Islet precursor cell (in vitro differentiated cells): ENCODE measurements around the gene BSX.

Source experiments
- DNase-seq: peaks from one replicate; pipeline ENCODE4 v3.0.0-alpha.2; 2018

BSX gene

DNA sequence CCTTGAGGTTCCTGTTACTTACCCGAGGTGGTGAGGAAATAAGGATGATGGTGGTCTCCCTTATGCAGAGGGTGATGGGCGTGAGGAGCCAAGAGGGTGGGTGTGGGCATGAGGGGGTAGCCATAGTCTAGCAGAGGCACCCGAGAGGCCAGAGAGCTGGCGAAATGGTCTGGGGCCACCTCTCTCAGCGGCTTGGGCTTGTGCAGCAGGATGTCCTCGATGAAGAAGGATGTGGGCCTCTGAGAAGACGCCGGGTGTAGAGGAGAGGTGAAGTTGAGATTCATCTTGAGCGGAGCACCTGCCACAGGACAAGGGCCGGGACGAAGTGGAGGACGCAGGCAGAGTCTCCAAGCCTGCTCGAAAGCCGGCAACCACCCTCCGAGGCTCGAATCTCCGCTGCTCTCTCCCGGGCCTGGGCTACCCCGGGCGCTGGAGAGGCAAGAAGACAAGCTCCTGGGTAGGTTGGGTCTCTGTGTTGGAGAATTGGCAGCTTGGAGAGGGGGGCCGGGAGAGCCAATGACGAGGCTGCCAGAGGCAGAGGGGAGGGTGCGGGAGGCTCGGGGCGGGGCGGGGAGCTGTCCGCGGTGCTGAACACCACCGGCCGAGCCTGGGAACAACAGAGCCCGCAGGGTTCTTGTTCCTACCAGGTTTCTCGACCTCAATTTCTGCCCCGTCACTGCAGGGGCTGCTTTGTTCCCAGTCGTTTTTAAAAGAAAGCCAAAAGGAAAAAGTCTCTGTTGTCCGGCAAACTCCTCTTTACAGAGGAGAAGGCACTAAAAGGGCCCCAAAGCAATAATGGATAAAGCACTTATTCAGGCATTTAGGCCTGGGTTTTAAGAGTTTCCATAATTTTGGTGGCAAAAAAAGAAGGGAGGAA is at the start of gene BSX:
Gene BSX (minus strand): TSS at position 447 of the 877 bp plus-strand sequence. CDS start 163 bp downstream, at position 284.
- DNase-seq = peak; percentile 95

DNA sequence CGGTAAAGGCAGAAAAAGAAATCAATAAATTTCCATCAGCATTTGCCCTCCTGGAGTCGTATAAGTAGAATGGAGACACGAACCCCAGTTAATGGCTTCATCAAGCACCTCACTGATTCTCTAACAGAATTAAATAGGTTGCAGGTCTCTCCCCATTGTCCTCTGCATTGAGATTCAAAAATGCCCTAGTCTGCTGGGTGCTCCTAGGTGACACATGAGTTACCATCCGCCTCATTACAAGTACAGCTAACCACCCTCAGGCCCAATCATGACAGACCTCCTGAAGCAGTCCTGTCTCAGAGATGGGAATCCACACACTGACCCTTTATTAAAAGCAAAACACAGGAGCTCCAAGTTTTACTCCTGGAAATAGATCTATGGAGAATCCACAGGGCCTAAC is 48.9 kb upstream of the BSX start:
- DNase-seq = no peak

DNA sequence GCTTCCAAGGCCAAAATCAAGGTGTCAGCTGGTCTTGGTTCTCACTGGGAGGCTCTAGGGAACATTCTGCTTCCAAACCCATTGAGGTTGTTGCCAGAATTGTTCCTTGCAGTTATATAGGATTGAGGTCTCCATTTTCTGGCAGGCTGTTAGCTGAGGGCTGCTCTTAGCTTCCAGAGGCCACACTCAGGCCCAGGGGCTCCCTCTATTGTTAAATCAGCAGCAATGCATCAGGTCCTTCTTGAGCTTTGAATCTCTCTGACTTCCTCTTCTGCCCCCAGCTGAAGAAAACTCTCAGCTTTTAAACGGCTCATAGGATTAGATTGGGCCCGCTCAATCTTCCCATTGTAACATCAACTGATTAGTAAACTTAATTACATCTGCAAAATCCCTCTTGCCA is 39.3 kb upstream of the BSX start:
- peak; percentile 69 for DNase-seq

DNA sequence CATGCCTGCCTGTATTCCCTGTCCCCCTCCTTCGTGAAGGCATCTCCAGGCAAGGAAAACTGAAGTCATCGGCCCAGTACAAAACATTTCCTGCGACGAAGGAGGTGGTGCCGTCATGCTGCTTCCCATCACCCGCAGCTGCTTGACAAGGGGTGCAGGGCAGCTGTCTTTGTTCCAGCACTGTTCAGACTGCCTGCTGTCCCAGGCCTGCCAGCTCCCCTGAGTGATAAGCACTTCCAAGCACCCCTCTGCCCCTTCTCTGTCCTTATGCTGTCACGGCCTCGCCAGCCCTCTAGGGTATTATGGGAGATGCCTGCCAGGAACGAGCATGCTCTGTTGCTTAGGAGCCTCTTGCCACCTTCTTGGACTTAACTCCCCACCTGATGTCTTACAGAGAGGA is 37.1 kb upstream of the BSX start:
- DNase-seq = no peak

DNA sequence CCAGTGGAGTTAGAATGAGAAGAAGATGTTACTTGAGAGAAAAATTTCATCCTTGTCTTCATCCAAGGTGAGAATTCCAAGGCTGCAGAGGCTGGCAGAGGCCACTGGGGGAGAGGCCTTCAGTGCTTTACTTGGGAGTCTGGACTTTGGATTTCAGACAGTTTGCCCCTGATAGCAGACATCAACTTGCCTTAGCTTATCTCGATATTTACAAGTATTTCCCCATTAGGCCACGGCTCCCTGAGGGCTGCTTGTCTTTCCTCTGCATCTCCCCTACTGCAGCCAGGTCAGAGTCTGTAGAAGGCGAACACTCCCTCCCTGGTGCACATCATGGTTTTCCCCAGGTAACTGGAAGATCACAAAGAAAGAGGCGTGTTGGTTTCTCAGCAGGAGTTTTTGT is 29.9 kb upstream of the BSX start:
- no peak for DNase-seq

DNA sequence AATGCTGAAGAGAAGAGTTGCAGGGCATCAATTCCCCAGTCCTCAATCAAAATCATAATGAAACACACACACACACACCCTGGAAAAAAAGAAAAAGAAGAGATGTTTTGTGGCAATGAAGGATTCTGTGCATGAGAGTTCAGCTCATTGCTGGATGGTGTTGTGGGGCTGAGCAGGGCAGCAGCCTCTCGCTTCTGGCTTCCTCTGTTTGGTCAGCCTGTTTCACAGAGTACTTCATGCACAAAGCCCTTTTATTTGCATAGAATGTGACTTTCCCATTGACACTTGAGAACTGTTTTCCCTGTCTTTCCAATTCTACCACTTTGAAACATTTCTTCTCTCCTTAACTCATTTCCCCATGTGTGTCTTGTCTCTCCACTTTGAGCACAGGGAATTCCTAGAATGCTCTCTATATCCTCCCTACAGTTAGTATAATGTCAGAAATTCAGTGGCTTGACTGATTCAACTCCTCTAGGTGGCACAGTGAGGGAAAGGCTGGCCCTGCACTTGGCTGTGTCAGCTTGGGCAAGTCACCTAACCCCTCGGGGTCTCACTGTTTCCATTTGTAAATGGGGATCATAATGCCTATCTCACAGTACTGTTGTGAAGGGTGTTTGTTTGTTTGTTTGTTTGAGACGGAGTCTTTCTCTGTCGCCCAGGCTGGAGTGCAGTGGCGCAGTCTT is 25.4 kb upstream of the BSX start:
- DNase-seq = no peak

DNA sequence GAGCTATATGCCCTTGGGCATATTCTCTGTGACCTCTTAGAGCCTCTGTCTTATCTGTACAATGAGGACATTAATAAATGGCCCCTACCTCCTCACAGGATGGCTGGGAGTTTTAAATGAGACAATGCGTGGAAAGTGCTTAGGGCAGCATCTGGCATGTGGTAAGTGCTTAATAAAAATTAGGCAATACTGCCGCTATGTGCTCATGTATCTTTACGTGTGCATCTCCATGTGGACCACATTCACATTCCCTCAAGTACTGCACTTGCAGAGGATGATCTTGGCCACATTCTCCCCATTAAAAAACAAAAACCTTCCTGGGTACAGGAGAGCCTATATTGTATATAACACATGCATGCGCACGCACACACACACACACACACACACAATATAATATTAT is 19.1 kb upstream of the BSX start:
- DNase-seq = peak; percentile 18

DNA sequence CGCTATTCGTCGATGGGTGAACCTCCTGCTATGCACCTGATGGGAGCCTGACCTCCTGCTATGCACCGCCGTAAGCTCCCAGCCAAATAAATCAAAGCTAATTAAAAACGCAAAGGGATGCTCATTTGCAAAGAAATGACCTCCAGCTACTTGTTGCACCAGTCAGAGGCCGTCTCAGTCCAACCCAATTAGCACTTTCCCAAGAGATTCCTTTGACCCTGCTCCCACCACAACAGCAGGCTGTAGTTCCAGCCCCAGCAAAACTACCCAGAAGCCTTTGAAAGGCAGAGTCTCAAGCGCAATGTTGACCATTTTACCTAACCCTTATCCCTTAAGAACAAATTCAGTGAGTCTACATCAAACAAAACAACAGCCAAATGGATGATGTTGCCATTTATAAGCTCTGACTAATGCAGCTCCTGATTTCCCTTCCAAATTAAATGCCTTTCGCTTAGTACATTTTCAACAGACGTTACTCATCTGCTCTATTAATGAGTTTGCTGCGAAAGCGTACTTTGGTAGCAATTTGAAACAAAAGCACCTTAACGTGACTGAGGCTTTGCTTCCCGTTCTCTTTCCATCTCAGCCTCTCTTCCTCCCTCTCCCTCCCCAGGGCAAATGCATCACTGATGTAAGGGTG is 17.2 kb upstream of the BSX start:
- DNase-seq = peak; percentile 36

DNA sequence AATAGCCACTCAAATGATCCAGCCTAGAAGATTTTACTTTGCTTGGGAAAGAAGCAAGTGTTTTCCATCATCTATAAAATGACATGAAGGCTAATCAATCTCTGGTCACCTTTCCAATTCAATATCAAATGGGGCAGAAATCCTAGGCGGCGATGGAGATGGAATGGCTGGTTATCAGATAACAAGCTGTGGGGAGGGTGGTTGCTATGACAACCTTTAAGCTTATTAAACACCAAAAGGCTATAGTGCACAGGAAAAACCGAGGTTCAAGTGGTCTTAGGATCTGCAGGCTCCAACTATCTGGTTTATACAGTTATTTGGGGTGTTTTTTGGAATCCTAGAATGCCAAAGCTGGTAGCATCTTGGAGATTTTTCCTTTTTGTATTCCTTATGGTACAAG is 13.9 kb upstream of the BSX start:
- DNase-seq = peak; percentile 5

DNA sequence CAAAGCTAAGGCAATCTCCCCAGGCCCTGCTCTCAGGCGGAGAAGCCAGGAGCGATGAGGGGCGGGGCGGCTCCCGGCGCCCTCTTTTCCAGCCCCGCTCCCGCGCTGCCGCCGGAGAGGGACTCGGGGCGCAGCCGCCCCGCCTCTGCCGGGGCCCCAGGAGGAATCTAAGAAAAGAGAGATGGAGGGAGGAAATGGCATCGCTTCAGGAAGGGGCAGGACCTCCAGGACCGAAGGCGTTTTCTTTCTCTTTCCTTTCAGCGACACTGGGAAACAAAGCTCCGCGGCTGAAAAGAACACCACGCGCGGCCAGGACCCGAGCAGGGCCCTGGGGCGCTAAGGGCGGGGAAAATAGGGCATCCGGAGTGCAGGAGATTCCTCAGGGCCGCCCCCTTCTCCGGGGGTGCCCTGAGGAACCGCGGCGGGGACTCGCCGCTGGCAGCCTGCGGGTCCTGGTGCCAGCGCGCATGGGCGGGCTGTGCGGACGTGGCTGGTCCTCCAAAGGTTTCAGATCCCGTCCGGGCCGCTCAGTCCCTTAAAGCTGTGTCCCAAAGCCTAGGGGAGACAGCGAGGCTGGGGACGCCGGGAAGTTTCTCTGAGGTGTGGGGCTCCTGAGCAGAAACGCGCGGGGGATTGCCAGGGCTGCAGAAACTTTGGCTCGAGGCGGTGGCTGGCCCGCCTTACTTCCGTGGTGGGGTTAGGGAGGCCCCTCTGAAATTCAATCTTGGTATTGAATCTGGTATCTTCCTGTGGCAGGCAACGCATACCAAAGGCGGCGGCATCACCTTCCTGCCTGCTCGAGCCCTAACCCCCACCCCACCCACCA is 2.8 kb upstream of the BSX start:
- peak; percentile 65 for DNase-seq

DNA sequence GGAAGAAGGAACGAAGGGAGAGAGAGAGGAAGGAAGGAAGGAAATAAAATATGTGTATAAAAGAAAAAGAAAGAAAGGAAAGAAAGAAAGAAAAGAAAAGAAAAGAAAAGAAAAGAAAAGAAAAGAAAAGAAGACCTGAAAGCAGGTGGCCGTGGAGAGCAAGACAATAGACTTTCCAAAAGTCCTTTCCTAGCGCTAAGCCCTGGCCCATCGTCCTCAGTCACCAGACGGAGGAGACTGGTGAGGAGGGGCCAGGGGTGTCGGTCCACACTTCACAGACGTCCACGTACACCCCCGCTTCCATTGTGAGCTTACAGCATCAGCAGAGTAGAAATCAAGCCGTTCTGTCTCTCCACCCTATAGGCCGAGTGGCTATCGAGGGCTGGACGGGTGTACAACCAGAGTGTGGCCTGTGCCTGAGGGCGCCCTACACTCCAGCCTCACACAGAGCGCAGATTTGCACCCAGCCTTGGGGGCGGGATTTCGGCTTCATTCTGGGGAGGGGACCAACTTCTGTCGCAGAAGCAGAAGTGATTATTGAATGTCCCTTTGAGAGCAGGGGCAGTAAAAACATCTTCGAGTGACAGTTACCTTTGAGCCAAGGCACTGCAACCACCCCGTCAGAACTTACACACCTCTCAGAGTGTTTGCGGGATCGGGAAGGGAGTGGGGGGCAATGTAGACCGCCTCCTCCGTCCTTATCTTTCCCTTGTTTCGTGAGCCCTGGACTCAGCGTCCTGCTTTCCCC is 2.0 kb upstream of the BSX start:
- peak; percentile 59 for DNase-seq

DNA sequence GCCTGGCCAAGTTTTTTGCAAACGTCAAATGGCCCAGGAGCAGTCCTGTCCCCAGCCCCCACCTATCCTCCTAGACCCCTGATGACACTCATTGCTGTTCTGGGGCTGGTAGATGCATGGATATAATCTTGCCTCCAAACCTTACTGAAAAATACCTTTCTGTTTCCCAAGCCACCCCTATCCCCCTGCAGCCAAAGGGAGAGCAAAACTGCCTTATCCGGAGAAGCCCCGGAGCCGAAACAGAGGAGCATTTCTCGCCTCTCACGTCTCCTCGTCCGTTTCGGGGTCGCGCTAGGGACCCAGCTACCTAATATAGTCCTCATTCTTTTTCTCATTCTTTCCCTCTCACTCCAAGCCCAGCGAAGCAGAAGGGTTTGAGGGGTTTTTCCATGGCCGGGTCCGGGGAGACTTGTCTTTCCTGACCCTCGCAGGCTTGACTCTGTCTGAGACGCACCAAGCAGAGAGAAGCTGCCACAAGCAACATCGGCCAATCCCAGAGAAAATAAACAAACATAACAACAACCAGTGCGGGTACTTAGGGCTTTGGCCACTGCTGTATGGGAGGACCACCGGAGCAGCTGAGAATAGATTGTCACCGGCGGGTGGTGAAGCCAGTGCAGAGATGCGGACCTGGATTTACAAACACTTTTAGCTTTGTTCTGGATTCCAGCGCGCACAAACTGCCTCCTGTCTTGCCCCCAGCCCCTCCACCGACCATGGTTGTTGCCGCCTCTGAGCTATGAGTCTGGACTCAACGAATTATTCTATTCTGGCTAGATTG is 1.6 kb downstream of the BSX start:
- DNase-seq = peak; percentile 52

DNA sequence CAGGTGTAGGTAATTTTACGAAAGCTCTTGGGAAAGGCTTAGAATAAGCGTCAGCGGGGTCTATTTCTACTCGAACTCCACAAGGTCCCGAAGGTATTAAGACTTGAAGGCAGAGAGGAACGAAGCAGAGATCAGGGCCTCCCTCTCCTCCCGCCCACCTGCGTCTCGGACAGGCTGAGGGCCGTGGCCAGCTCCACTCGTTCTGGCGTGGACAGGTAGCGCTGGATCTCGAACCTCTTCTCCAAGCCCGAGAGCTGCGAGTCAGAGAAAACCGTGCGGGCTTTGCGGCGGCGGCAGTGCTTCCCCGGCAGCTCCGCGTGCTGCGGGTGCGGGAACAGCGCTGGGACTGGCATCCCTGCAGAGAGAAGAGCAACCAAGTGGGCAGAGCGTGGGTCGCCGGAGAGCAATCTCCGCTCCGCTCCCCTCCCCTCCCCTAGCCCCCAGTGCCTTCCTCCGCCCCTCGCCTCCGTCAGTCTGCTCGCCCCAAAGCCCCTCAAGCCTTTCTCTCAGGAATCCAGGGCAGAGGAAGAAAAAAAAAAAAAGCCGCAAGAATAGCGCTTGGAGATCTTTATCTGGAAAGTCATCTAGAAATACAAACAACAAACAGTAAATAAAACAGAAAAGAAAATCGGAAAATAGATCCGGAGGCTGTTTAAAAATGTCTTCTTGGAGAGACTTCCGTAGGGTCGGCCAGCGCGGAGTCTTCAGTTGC is 2.4 kb downstream of the BSX start:
- peak; percentile 52 for DNase-seq

DNA sequence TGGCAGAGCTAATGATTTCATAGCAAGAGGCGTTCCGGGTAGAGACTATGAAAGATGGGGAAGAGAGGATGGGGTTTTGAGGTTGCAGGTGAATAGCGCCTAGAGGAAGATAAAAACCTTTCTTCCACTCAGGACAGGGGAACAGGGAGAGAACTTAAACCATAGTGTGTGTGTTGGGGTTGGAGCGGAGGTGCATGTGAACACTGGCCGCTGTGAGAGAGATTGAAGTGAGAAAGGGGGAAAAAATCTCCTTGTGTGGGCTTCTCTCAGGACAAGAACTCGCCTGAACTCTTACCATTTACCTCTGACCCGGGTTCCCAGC is 3.4 kb downstream of the BSX start:
- DNase-seq = no peak

DNA sequence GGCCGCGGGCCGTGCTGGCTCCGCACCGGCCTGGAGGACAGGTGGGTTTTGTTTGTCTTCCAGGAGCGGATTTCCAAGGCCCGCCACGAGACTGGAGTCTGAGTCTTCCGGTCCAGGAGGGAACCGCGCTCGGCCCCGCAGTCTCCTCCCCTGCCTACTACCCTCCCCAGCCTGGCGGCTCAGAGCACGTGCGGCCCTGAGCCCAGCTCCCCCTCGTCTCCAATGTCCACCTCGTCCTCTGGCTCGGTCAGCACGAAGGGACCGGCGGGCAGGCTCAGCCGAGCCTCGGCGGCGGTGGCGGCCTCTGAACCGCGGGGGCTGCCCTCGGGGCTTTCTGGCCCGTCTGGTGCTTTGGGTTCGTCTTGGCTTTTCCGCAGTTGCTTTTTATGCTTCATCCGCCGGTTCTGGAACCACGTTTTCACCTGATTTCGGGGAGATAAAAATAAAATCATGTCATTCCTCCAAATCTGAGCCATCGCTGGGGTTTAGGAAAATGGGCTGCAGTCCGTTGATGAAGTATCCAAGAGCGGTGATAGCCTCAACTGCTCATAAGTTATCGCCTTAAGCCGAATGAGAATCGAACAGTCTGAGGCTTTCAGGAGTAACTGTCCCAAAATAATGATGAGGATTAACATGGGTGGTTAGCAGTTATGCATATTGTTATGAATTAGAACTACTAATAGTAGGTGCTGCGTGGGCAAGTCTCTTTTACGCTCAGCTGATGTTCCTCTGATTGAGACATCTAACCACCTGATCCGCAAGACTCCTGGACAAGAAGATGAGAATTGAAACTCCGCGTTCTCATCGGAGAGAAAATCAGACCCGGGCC is 4.0 kb downstream of the BSX start:
- DNase-seq = peak; percentile 76

DNA sequence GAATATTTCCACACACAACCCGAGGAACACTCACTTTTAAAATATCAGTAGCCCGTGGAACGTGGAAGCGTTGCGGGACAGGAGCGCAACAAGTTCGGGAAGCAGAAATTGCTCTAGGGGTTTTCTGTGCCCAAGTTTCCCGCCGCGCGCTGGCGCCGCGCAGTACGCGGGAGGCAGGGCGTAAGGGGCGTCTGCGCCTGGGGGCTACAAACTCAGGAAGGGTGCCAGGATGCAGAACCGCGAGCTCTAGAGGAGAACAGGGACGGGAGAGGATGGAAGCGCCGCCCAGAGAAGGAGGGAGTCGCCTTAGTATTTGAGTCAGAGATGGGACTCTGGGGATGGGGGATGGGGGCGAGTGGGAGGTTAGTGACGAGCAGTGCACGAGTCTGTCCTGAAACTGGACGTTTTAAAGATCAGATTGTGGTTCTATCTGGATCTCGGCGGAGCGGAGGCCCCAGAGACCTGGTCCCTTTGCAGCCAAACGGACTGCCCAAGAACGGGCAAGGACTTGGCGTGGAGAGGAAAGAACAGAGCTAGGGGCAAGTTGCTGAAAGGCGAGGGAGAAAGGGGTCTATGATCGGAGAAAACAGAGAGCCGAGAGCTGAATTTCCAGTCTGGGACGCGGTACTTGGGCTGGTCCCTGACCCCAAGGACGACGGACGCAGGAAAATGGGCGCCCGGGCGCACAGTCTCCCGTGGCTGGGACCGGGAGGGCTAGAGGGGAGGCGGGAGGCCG is 4.7 kb downstream of the BSX start:
- DNase-seq = peak; percentile 62

DNA sequence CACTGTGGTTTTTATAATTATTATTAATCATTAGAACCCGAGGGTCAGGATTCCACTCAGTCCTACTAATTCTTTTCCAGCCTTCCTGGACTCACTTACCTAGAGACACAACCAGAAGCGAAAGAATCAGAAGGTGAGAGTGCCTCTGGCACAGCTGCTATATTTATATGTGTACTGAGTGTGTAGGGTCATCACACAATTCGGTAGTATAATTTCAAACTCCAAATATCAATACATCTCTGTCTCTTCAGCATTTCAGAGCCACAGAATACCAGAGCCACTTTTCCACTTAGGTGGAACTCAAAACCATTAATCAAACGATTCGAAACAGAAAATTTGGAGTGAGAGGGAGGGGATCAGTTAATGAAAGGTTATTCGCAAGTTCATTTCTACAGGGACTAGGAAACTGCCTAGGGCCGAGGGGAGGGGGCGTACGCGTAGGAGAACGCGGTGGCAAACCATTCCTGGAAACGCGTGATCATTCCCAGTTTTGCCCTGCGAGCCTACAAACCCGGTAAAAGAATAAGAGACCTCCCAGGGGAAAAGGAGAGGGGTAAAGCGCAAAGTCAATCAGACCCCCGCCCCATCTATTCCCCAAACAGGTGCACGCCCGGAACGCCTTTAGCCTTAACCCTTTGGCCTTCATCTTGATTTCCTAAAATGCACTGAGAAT is 5.4 kb downstream of the BSX start:
- DNase-seq = no peak

DNA sequence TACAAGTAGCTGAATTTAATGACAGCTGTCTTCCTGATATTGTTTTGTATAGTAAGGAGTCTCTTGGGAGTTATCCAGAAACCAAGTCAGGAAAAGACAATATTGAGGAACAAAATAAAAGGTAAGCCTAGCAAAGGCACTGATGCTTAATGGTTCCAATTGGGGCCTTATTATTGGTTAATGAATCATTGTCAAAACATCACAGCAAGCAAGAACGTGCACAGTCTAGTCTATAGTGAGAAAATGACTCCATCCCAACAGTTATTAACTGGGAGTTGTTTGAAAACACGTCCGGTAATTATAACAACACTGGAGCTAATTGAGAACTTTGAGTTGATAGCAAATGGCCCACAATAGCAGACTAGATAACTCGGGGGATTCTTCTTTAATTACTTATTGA is 17.7 kb downstream of the BSX start:
- DNase-seq = no peak

DNA sequence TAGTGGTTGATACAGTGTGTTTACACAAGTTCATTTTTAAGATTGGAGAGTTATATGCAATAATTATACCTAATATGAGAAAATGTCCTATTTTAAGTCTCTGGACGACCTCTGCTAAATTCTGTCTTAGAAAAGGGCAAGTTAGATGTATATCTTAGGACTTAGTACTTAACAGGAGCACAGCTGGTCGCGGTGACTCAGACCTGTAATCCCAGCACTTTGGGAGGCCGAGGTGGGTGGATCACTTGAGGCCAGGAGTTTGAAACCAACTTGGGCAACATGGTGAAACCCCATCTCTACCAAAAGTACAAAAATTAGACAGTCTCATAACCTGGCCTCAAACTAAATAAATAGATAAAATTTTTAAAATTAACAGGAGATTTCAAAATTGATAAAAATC is 27.2 kb downstream of the BSX start:
- DNase-seq = no peak
